Nucleus accumbens (tissue), 56 donors: ENCODE data around the gene DNAJC3.
"Not testable (repeated sequence)": the region's sequence is repeated elsewhere in the genome, so short reads cannot be mapped to it uniquely, and the experiment has no call there.

Source experiments
- DNase-seq, 56 donors: peaks; one replicate each; lab custom pipeline; 2025; lab: John Stamatoyannopoulos, UW

DNAJC3 gene

DNA sequence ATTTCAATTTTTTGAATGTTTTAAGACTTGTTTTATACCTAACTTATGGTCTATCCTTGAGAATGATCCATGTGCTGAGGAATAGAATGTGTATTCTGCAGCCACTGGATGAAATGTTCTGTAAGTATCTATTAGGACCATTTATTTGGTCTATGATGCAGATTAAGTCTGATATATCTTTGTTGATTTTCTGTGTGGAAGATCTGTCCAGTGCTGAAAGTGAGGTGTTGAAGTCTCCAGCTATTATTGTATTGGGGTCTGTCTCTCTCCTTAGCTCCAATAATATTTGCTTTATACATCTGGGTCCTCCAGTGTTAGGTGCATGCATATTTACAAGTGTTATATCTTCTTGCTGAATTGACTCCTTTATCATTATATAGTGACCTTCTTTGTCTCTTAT lies 9.7 kb upstream of the DNAJC3 start:
- DNase-seq, result not testable (repeated sequence)

DNA sequence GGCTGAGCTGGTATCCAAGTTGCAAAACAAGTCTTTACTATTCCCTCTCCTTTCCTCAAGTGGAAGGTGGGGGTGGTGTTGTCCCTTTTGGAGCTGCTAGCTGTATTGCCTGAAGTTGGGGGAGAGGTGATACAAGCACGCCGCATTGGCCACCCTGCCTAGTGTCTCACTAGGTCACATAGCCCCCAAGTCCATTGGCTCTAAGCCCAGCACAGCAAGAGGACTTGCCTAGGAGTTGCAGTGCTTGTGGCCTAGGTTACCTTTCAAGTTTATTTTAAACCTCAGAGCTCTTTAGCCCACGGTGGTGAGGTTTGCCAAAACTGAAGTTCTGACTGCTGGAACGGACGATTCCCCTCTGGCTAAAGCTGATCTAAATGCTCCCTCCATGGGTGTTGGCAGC lies 5.3 kb upstream of the DNAJC3 start:
- DNase-seq, result no peak

DNA sequence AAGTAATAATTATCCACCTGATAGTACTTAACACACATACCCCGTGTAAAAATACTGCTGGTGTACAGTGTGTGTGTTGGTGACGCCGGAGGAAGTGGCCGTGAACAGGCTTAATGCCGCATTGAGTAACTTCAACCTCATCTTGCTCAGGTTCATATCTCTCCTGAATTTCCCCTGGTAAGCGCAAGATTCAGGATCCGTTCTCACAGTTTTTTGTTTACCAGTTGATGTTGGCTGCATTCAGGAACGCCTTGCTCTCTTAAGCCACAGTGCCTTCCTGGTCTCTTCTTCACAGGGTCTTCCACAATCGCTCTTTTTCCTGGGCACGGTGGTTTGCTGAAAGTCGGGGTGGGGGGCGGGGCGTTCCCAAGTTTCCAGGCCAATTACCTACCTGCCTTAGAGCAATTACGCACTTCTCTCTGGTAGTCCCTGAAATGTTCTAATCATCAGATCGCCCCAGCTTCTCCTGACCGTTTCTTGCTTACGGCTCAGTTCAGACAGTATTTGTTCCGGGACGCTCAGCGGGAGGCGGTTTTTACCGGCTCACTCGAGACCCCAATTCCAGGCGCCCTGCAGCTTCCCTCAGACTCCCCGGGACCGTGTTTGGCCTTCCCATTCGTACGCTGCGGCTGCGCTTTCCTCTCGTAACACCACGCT lies 706 bp upstream of the DNAJC3 start:
- DNase-seq, result peak in 7 of 56 donors; percentile 16 to 76 (median 46)

DNA sequence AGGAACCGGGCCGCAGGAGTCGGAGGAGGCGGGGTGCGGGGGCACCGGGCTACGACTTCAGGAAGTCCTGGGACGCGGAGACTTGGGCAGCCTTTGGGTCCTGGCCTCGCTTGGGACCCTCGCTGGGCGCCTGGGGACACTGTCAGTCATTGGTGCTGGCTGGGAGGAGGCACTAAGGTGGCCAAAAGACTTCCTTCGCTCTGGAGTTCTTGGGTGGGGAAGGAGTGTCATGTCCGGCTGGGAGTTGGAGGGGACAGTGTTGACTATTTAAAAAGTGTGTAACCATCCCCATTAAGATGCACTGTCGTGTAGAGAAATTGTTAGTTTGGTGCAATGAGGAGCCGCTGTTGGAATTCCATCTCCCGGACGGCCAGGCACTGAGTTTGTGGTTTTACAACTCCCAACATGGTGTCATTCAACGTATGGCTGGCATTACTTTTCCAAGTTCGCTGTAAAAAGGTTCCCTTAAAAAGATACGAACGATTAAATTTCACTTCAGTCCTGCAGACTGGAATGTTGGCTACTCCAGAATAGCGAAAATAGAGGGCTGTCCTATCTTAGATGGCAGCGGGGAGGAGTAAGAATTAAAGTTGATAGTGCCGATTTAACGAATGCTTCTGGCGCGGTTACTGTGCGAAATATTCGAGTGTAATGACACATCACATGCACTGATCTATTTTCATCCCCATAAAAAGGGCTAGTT lies 776 bp downstream of the DNAJC3 start:
- peak in 18 of 56 donors; percentile 15 to 67 (median 44) for DNase-seq

DNA sequence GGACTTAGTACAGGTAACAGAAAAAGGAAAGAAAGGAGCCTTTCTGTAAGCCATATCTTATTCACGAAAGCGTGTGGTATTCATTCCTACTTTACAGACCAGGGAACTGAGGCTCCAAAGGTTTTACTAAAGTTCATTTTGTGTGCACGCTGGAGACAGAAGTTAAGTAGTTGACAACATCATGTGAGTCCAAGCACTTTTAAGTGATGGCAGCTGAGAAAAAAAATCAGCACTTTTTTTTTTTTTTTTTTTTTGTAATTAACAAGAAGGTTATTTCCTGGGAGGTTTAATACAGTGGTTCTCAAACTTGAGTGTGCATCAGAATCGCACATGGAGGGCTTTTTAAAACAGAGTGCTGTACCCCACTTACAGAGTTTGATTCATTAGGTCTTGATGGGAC lies 2.0 kb downstream of the DNAJC3 start:
- DNase-seq, result no peak

DNA sequence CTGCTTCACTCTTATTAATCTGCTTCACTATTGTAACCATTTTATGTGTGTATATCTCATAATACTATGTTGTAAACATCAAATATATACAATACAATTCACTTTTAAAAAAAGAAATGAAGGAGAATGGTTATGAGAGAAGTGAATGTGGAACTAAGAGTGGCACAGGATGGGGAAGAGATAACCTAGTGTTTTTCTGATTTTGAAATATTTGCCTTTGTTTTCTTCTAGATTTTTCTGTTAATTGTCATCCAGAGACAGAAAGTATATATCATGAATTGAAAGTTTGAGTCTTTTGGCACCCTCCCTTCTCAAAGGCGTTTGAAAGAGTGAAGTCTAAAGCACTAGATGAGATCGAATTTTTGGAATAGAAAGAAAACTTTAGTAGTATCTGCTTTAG lies 2.8 kb downstream of the DNAJC3 start:
- DNase-seq, result no peak

DNA sequence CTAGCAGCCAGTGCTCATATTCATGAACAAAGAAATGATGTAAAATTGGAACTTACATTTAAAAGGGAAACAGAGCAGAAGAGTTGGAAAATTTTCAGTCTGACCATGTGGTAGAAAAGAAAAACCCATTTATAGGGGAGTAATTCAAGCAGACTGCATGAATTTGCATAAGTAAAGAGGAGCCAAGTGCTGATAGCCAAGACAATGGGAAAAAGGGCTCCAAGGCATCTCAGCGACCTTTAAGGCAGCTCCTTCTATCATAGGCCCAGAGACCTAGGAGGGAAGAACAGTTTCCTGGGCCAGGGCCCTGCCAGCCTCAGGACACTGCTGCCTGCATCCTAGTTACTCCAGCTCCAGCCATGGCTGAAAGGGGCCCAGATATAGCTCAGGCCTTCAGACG lies 7.5 kb downstream of the DNAJC3 start:
- DNase-seq, result no peak

DNA sequence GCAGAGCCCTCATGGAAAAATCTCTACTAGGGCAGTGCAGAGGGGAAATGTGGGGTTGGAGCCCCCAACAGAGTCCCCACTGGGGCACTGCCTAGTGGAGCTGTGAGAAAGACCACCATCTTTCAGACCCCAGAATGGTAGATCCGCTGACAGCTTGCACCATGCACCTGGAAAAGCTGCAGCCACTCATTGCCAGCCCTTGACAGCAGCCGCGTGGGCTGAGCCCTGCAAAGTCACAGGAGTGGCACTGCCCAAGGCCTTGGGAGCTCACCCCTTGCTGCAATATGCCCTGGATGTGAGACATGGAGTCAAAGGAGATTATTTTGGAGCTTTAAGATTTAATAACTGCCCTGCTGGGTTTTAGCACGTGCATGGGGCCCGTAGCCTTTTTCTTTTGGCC lies 8.0 kb downstream of the DNAJC3 start:
- not testable (repeated sequence) for DNase-seq

DNA sequence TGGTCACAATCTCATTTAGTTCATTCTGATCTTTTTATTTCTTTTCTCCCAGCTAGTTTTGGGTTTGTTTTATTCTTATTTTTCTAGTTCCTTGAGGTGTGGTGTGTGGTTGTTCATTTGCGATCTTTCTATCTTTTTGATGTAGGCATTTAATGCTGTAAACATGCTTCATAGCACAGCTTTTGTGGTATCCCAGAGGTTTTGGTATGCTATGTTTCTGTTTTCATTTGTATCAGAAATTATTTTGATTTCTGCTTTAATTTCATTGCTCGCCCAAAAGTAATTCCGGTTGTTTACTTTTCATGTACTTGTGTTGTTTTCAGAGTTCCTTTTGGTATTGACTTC lies 12.6 kb downstream of the DNAJC3 start:
- no peak for DNase-seq

DNA sequence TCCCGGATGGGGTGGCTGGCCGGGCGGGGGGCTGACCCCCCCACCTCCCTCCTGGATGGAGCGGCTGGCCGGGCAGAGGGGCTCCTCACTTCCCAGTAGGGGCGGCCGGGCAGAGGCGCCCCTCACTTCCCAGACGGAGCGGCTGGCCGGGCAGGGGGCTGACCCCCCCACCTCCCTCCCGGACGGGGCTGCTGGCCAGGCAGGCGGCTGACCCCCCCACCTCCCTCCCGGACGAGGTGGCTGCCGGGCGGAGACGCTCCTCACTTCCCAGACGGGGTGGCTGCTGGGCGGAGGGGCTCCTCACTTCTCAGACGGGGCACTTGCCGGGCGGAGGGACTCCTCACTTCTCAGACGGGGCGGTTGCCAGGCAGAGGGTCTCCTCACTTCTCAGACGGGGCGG lies 14.0 kb downstream of the DNAJC3 start:
- DNase-seq, result not testable (repeated sequence)

DNA sequence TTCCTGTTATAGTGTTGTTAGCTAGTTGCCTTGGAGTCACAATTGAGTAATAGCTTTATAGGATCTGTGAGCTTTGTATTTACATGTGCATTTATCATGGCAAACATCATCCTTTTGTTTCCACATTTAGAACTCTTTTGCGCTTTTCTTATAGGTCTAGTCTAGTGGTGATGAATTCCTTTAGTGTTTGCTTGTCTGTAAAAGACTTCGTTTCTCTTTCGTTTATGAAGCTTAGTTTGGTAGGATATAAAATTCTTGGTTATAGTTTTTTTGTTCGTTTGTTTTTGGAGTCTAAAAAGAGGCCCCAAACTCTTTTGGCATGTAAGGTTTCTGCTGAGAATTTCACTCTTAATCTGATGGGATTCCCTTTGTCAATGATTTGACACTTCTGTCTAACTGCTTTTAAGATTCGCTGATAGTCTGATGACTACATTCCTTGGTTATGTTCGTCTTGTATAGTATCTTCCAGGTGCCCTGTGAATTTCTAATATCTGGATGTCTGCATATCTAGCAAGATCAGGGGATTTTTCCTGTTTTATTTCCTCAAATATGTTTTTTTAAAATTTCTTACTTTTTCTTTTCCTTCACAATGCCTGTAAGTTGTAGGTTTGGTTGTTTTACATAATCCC lies 20.2 kb downstream of the DNAJC3 start:
- no peak for DNase-seq

DNA sequence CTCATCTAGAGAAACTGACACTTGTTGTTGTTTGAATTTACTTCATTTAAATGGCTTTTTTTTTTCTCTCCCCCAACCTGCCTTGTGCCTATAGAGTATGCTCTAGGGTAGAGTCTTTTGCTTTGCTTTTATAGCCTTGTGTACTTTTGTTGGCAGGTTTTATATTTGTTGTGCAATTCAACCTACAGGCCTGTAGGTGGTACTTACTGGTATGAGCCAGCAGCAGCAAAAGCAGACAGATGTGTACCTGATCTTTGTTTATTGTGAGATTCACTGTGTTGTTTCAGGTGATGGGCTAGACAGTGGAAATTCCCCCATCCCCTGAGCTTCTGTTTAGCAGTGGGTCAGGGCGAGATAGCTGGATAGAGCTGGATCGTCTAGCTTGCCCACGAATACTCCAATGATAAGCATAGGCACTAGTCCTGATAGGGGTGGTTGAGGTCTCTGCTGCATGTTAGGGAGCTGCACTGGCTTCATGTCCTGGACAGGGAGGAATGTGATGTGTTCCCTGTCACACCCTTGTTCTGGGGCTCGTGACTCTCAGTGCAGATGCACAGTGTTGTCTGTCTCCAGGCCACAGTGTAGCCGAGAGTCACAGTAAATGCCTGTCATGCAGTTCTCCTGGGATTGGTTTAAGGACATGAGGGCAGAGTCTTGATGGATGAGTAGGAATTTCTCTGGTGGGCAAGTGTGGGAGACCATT lies 21.3 kb downstream of the DNAJC3 start:
- DNase-seq, result peak in 1 of 56 donors; percentile 3

DNA sequence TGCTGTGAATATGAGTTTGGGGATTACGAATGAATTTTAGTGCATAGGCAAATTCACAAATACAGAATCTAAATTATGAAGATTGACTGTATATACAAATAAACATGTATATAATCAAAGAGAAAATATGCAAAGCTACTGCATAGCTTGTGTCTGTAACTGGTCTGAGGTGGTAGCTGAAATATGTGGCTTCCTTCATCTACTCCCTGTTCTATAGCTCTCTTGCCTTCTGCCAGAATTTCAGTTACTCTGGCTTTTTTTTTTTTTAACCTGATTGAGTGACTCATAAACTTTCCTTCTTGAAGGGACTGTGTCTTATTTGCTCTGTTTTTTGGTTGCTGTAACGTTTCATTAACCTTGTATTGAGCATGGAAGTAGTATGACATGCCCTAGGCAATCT lies 26.6 kb downstream of the DNAJC3 start:
- no peak for DNase-seq

DNA sequence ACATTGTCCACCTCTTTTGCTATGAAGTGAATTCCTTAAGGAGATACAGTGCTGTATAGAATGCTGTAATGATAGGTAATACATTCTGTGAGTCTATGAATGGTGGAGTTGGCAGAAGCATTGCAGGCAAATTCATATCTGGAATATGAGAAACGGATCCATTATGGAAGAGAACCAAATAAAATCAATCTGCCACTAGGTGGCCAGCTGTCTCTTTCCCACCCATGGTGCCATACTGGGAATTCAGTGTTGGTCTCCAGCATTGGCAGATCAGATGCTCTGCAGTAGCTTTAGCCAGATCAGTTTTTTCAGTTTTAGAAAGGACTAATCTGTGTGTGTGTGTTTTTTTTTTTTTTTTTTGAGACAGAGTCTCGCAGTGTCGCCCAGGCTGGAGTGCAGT lies 27.6 kb downstream of the DNAJC3 start:
- DNase-seq, result no peak

DNA sequence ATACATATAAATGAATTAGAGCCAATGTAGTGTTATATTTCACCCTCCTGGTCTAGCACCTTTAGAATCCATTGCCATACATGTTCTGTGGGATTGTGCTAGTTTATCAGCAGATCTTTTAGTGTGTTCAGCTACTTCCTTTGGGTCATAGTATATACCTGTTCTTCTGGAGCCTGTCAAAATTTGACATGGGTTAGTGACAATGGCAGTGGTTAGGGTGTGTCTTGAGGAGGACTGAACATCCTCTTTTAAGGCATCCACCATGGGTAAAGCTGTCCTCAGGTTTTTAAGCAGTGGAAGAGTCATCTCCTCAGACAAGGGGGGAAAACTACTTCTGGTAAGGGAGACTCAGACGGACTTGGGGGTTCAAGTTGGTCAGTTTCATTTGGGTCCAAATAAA lies 29.4 kb downstream of the DNAJC3 start:
- DNase-seq, result no peak

DNA sequence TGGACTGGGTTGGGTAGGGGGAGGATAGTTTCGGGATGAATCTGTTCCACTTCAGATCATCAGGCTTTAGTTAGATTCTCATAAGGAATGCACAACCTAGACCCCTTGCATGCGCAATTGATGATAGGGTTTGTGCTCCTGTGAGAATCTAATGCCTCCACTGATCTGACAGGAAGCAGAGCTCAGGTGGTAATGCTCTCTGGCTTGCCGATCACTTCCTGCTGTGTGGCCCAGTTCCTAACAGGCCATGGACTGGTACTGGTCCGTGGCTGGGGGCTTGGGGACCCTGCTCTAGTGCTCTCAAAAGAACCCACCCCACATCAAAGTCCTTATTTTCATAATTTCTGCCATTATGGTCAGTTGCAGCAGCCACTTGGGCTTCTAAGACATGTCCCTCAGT lies 30.1 kb downstream of the DNAJC3 start:
- no peak for DNase-seq

DNA sequence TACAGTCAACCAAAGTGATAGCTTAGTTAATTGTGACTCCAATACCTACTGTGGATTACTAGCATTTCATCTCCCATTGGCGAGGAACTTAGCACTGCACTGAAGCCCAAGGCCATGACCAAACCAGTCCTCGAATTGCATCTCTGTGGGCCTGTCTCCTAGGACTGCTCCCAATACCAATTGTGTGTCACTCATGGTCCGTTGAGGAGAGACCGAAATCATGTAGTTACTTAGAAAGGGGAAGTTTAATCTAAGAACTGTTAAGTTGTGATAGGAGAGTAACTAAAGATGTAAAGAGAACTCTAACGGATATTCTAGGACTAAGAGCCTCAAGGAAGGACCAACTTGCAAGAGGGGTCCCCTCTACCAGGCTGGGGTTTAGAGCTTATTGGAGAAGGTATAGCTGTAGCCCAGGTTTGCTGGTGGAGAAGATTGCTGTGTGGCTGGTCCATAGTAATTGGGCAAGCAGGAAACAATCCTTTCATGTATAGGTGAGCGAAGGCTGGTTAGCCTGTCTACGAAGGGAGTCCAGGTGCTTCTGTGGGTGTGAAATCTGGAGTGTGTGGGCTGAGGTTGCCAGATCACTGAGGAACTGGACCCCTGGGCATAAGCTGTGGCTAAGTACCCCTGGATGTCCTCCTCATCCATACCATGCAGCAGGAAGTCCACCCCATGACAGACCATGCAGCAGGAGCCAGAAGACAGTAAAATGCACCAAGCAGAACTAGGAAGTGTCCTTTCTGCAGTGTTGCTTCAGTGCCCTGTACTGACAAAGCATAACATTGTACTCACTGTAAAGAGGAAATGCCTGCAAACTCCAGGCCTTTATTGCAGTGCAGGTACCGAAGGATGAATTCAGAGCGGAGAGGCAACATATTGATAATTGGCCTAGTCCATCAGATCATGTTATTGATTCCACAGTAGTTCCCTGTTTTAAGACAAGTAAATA lies 30.8 kb downstream of the DNAJC3 start:
- no peak for DNase-seq

DNA sequence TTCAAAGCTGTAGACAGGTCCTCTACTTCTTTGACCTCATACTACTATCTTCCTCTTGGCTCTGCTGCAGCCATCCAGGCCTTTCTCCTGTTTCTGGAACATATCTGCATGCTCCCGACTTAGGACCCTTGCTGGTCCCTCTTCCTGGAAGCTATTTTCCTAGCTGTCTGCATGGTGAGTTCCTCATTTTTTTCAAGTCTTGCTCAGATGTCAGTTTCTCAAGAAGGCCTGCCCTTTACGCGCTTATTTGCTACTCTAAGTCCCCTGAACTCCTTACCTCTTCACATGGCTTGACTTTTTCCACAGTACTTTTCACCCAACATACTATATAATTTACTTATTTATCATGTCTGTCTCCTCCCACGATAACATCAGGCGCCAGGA lies 31.4 kb downstream of the DNAJC3 start:
- no peak for DNase-seq

DNA sequence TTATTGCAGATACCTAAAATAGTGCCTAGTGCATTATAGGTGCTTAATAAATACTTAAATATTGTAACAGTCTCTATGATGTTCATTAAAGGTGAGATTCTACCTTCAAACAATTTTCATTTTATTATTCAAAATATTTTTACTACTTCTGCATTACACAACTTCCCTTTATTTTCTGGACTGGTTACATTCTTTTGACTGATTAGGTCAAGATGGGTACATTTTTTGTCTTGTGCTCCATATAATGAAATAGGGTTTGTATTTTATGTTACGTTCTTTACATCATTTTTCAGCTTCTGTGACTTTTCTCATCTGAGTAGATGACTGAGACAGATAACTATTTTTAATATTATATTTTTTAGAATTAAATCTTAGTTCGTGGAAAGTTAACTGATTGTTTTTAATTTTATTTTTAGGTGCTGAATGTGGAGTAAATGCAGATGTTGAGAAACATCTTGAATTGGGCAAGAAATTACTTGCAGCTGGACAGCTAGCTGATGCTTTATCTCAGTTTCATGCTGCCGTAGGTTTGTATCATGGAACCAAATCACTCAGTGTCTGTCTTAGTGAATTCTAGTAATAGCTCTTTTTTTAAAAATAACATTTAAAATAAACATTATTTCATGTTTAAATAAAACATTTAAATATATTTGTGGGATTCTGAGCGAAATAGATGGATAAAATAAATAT lies 32.0 kb downstream of the DNAJC3 start:
- no peak for DNase-seq

DNA sequence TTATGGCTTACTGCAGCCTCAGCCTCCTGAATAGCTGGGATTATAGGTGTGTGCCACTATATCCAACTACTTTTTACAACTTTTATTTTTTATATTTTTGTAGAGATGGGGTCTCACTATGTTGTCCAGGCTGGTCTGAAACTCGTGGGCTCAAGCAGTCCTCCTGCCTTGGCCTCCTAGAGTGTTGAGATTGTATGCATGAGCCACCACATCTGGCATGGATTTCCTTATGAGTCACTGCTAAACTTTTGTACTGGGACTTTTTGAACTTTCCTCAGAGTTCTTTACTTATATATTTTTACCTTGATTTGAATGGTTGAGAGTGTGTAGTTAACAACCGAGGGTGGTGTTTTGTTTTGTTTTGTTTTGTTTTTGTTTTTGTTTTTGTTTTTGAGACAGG lies 33.4 kb downstream of the DNAJC3 start:
- DNase-seq, result no peak
